Immature natural killer cell (primary cell): ENCODE results near the gene CFAP44. TPM values are rescaled to one million over a fixed set of nuclear protein-coding genes. Genes with fewer than 3 reads are reported as not detected.
"Not testable (repeated sequence)": the region's sequence is repeated elsewhere in the genome, so short reads cannot be mapped to it uniquely, and the experiment has no call there.

ENCODE experiments used
- DNase-seq, 3 donors: peaks; one replicate each; pipeline ENCODE4 v3.0.0; 2022; ENCODE audit warnings: mixed read lengths in 1 of 3
- H3K27ac Mint-ChIP-seq, 6 donors: one replicate each; pipeline ENCODE4 v1.8.0; 2020; ENCODE audit warnings: mixed read lengths in 6 of 6, mild to moderate bottlenecking in 5 of 6, inconsistent platforms in 4 of 6, moderate library complexity in 3 of 6
- H3K27me3 Mint-ChIP-seq, 3 donors: one replicate each; pipeline ENCODE4 v1.8.0; 2020 to 2021; ENCODE audit warnings: low read depth in 3 of 3, mild to moderate bottlenecking in 3 of 3, mixed read lengths in 3 of 3, moderate library complexity in 3 of 3, inconsistent platforms in 1 of 3
- H3K36me3 Mint-ChIP-seq, 3 donors: one replicate each; pipeline ENCODE4 v1.8.0; 2020; ENCODE audit warnings: mixed read lengths in 3 of 3, inconsistent platforms in 2 of 3, mild to moderate bottlenecking in 2 of 3
- H3K4me1 Mint-ChIP-seq, 2 donors: one replicate each; pipeline ENCODE4 v1.8.0; 2020; ENCODE audit warnings: inconsistent platforms in 2 of 2, mild to moderate bottlenecking in 2 of 2, mixed read lengths in 2 of 2, moderate library complexity in 1 of 2
- H3K4me3 Mint-ChIP-seq, 5 donors: one replicate each; pipeline ENCODE4 v1.8.0; 2020; ENCODE audit warnings: mild to moderate bottlenecking in 5 of 5, mixed read lengths in 5 of 5, inconsistent platforms in 3 of 5, moderate library complexity in 3 of 5
- H3K9me3 Mint-ChIP-seq, 6 donors: one replicate each; pipeline ENCODE4 v1.8.0; 2020; ENCODE audit warnings: mild to moderate bottlenecking in 6 of 6, mixed read lengths in 6 of 6, inconsistent platforms in 4 of 6, moderate library complexity in 3 of 6
- polyA plus RNA-seq, 3 donors: library from polyadenylated mRNA; unstranded; fragments of 300-500 nt; fragmentation: Illumina TruSeq; gene quantifications; one replicate each; pipeline ENCODE4 v1.2.3, GENCODE V29; 2021

The CFAP44 gene, protein sequence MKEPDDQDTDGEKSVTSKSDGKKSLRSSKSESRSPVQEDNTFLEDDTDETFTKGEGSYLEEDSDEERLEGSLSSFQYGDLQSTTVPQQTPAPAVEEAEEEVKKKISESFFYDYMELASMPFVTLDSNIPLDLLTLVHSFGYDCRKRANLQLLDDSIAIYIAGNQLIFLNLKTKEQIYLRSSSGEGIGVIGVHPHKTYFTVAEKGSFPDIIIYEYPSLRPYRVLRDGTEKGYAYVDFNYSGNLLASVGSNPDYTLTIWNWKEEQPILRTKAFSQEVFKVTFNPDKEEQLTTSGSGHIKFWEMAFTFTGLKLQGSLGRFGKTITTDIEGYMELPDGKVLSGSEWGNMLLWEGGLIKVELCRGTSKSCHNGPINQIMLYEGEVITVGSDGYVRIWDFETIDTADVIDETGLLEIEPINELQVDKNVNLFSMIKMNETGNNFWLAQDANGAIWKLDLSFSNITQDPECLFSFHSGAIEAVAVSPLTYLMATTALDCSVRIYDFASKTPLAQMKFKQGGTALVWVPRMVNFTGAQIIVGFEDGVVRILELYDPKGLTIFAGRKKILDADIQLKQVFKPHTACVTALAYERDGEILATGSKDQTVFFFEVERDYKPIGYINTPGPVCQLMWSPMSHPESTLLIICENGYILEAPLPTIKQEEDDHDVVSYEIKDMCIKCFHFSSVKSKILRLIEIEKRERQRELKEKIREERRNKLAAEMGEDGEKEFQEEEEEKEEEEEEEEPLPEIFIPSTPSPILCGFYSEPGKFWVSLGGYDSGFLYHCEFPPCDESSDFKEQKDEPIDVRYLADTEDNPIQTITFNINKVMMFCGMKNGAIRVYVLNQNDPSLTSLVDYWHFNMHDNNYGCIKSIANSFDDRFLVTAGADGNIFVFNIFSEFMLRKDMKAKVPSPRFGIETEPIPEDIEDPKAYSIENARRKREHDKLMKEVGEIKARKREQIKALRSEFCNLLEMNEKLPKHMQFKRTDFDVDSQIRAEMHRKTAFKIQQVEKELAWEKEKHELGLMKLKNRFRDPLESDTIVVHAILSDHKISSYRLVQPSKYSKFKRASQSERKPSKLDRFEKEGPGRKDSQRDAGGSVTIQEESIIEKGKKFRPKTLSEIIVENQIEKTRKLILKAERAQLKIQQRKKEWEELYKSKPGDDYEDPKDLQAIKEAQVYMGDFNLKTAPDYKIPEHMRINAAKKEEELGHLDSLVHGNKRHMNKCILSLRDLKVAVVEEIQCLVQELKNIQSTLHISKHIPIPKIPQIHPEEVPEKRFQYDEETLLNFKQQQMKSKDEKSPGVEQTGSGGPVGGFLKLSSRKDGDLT (N-terminal part only)
- under 1 TPM in 2 of 3 donors, not detected in 1; 0.22 to 0.34 TPM for polyA plus RNA-seq

DNA sequence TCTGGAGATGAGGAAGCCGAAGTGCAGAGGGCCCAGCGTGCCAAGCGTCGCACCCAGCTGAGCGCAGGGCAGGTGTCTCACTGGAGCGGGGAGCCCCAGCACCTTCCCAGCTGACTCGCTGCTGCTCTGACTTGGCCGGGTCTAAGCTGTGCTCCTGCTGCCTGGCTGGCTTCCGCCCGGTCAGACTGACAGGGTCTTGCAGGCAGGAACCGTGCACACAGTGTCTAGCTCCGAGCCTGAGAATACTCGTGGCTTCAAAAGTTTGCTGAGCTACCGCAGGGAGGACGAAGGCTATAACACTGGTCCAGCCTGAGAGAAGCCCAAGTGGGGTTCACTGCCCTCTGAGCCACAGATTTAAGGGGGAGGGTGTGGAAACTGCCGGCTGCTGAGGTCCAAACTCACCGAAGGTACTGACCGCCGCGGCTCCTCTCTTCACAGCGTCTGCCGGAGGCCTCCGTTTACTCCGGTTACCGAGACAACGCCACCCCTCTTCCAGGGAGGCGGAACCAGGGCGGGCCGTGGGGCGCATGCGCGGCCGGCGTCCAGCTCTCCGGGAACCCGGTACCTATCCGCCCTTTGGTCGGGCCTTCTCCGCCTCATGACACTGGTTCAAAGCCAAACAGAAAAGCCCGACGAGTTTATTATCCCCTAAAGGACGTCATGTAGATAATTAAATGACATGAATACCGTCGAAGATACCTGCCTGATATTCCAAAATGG lies at the start of gene CFAP44:
TSS of gene CFAP44 (minus strand) at position 443 of the 720 bp plus-strand sequence. CDS start 7,829 bp downstream, outside the sequence.
- H3K36me3 Mint-ChIP-seq: peaks cover 5 to 15% (median 5%) of the 10 kb centered on the region in 3 donors
- H3K9me3 Mint-ChIP-seq: no peaks in the 10 kb centered on the region
- peak; percentile 73 to 80 (median 77) for DNase-seq
- H3K27ac Mint-ChIP-seq: peak within 1 kb of the TSS in 3 of 6 donors; percentile 5 to 78 (median 61)
- peak within 1 kb of the TSS; percentile 65 to 79 (median 75) for H3K4me3 Mint-ChIP-seq
- peaks cover 0 to 13% of the 10 kb centered on the region in 2 donors for H3K4me1 Mint-ChIP-seq
- peaks cover 0 to 3% (median 0%) of the 10 kb centered on the region in 3 donors for H3K27me3 Mint-ChIP-seq

DNA sequence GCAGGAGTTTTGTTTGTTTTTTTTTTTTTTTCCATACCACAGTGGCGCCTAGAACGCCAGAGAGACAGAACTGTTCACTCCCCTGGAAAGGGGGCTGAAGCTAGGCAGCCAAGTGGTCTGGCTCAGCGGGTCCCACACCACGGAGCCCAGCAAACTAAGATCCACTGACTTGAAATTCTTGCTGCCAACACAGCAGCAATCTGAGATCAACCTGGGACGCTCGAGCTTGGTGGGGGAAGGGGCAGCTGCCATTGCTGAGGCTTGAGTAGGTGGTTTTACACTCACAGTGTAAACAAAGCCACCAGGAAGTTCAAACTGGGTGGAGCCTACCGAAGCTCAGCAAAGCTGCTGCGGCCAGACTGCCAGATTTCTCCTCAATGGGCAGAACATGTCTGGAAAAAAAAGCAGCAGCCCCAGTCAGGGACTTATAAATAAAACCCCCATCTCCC lies 43.9 kb upstream of the CFAP44 start:
- H3K4me1 Mint-ChIP-seq: peaks cover 33 to 64% of the 10 kb centered on the region in 2 donors
- peak; percentile 73 to 77 (median 76) for DNase-seq
- peak overlapping the region; percentile 83 to 91 (median 88) for H3K4me3 Mint-ChIP-seq
- H3K27me3 Mint-ChIP-seq: peaks cover 0 to 5% (median 5%) of the 10 kb centered on the region in 3 donors
- H3K27ac Mint-ChIP-seq: peak overlapping the region; percentile 93 to 98 (median 96)
- H3K36me3 Mint-ChIP-seq: peaks cover 0 to 6% (median 0%) of the 10 kb centered on the region in 3 donors
- no peaks in the 10 kb centered on the region for H3K9me3 Mint-ChIP-seq

DNA sequence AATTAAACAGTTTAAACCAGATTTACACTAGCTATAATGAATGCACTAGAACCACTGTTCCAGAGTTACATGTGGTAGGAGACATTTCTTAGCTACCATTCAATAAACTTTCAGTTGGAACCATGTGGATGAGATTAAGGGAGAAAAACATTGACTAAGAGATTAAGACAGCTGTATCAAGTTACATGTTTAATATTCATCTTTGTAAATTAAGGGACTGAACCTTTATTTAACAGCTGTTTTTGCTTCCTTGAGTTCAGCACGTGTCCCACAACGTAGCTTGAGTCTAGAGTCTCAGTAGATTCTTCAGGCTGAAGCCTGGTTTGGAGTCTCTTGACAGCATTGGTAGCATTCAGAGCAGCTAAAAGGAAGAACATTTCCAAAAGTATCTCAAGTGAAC lies 27.2 kb upstream of the CFAP44 start:
- no peak overlapping the region for H3K4me3 Mint-ChIP-seq
- no peaks in the 10 kb centered on the region for H3K4me1 Mint-ChIP-seq

DNA sequence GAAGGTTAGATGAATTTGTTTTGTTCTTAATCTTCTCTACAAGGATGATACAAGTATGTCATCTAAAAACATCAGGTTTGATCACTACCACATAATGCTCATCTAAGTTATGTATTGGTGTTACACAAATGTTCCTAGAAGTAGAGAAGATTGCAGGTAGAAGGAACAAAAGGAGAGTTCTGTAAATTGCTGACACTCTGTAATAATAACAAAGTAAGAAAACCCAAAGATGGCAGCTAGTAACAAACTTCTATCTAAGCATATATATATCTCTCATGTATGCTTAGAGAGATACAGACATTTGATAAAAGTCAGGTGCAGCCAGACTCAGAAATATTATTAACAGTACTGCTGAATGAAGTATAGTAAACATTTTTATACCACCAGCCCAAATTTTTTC lies 20.2 kb upstream of the CFAP44 start:
- H3K4me3 Mint-ChIP-seq: no peak overlapping the region
- no peaks in the 10 kb centered on the region for H3K9me3 Mint-ChIP-seq
- H3K4me1 Mint-ChIP-seq: no peaks in the 10 kb centered on the region
- no peaks in the 10 kb centered on the region for H3K27me3 Mint-ChIP-seq
- H3K27ac Mint-ChIP-seq: no peak overlapping the region
- no peak for DNase-seq
- peaks cover 27 to 50% (median 42%) of the 10 kb centered on the region in 3 donors for H3K36me3 Mint-ChIP-seq

More for the DNA sequence above, 27.2 kb upstream of the CFAP44 start:
- no peak for DNase-seq
- Mint-ChIP-seq H3K36me3 (peaks cover 6 to 22% (median 21%) of the 10 kb centered on the region in 3 donors), H3K27ac (no peak overlapping the region), H3K9me3 (peaks cover 0 to 6% (median 0%) of the 10 kb centered on the region in 6 donors), H3K27me3 (no peaks in the 10 kb centered on the region)

DNA sequence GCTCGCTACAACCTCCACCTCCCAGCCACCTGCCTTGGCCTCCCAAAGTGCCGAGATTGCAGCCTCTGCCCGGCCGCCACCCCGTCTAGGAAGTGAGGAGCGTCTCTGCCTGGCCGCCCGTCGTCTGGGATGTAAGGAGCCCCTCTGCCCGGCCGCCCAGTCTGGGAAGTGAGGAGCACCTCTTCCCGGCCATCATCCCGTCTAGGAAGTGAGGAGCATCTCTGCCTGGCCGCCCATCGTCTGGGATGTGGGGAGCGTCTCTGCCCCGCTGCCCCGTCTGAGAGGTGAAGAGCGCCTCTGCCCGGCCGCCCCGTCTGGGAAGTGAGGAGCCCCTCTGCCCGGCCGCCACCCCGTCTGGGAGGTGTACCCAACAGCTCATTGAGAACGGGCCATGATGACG lies 17.3 kb upstream of the CFAP44 start:
- not testable (repeated sequence) for H3K4me1 Mint-ChIP-seq, H3K4me3 Mint-ChIP-seq, DNase-seq, H3K27ac Mint-ChIP-seq, H3K9me3 Mint-ChIP-seq, H3K27me3 Mint-ChIP-seq
- H3K36me3 Mint-ChIP-seq: peaks cover 28 to 57% (median 47%) of the 10 kb centered on the region in 3 donors

DNA sequence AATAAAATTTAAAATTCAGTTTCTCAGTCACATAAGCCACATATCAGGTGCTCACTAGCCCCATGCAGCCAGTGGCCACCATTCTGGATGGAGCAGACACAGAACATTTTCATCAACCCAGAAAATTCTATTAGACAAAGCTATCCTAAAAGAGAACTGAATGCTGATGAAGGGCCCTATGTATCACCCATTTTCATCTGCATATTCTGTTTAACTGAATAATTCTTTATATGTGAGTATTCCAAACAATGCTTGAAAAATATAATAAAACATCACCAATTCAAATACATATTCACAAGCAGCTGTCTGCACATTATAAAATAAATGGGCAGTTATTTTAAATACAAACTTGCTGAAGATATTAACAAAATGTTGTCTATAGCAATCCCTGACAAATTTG lies 14.2 kb upstream of the CFAP44 start:
- Mint-ChIP-seq H3K36me3 (peaks cover 28 to 42% (median 42%) of the 10 kb centered on the region in 3 donors), H3K4me1 (no peaks in the 10 kb centered on the region)

DNA sequence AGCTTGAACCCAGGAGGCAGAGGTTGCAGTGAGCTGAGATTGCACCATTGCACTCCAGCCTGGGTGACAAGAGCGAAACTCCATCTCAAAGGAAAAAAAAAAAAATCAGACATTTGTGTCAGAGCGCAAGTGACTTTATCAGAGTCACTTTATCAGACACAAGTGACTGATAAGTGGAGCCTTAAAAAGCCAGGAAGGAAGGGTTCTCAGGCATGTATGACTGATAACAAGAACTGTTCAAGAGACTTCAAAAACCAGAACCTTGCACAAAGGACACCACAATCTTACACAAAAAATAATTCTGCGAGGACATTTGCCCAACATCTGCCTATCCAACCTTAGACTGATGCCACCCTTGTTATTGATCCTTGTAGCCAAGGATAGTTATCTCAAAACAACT lies 13.3 kb upstream of the CFAP44 start:
- no peak for DNase-seq
- Mint-ChIP-seq H3K27me3 (no peaks in the 10 kb centered on the region), H3K4me3 (no peak overlapping the region), H3K27ac (no peak overlapping the region), H3K4me1 (no peaks in the 10 kb centered on the region), H3K36me3 (peaks cover 22 to 35% (median 35%) of the 10 kb centered on the region in 3 donors), H3K9me3 (no peaks in the 10 kb centered on the region)

More for the DNA sequence above, 14.2 kb upstream of the CFAP44 start:
- DNase-seq: no peak
- Mint-ChIP-seq H3K9me3 (no peaks in the 10 kb centered on the region), H3K27me3 (no peaks in the 10 kb centered on the region), H3K4me3 (no peak overlapping the region), H3K27ac (no peak overlapping the region)

DNA sequence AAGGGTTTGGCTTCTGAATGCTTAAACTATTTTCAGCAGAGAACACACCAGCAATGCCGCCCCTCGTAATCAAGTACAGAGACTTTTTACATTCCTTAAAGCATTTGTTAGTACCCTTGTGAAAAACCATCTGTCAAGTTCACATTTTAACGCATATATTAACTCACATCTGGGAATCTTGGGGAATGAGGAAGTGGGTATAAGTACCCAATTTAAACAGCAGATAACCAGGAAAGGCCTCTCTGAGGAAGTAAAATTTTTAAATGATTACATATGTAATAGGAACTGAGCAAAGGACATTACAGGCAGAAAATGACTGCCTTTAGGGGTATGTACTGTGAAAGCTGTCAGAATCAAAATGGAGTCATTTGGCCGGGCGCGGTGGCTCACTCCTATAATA lies 12.8 kb upstream of the CFAP44 start:
- DNase-seq: no peak
- Mint-ChIP-seq H3K27ac (no peak overlapping the region), H3K27me3 (no peaks in the 10 kb centered on the region), H3K4me1 (no peaks in the 10 kb centered on the region), H3K9me3 (no peaks in the 10 kb centered on the region), H3K36me3 (peaks cover 22 to 31% (median 31%) of the 10 kb centered on the region in 3 donors), H3K4me3 (no peak overlapping the region)

DNA sequence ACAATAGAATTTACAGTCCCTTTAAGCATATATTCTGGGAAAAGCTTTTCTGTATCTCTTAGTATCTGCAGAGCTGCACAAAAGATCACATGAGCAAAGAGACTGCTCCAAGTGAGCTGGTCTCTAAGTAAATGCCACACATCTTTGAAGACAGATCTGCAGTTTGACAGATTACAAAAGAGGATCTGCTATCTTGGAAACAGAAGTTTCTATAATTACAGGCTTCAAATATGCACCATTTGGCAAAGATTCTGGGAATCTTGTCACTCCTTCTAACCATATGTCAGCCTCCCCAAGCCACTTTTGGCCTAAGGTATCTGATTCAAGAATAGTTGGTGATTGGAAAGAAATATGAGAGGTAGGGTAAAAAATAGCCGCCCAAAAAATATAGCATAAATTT lies 9.6 kb upstream of the CFAP44 start:
- H3K4me1 Mint-ChIP-seq: no peaks in the 10 kb centered on the region
- no peak overlapping the region for H3K27ac Mint-ChIP-seq
- peaks cover 21 to 39% (median 29%) of the 10 kb centered on the region in 3 donors for H3K36me3 Mint-ChIP-seq
- H3K27me3 Mint-ChIP-seq: no peaks in the 10 kb centered on the region
- DNase-seq: no peak
- H3K4me3 Mint-ChIP-seq: no peak overlapping the region
- H3K9me3 Mint-ChIP-seq: no peaks in the 10 kb centered on the region

DNA sequence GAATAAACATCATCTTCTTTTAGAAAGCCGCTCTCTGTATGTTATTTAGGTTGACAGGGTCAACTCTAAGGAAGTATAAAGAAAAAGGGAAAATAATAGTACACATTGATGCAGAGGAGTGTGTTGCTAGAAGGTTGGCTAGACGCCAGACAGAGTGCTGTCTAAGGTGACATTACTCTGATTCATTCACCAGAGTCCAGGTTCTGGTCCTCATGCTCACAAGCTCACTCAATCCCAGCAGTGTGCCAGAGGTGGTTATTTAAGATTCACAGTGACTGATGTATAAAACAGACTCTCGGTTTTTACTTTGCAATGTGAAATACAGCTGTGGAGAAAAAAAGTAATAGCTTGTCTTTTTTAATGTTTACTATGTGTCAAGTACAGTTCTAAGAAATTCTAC lies 1.7 kb downstream of the CFAP44 start:
- Mint-ChIP-seq H3K27me3 (peaks cover 0 to 3% (median 2%) of the 10 kb centered on the region in 3 donors), H3K9me3 (no peaks in the 10 kb centered on the region), H3K4me1 (peaks cover 0 to 13% of the 10 kb centered on the region in 2 donors), H3K36me3 (peaks cover 5 to 8% (median 5%) of the 10 kb centered on the region in 3 donors), H3K4me3 (no peak overlapping the region), H3K27ac (no peak overlapping the region)
- DNase-seq: no peak

DNA sequence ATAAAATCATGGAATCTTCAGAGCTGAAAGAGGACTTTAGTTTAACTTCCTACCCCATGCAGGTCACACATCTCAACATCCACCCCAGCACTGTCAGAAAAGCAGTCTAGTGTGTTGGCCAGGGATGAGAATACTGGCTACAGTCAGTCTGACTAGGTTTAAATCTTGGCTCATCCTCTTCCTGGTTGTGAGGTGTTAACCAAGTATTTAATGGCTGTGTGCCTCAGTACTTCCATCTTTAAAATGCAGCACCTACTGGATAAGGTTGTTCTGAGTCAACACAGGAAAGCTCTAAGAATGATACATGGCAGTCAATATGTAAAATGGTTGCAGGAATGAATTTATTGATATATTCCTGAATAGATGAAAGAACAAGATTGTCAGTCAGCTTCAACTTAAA lies 3.1 kb downstream of the CFAP44 start:
- DNase-seq: no peak
- peaks cover 0 to 3% (median 2%) of the 10 kb centered on the region in 3 donors for H3K27me3 Mint-ChIP-seq
- H3K4me1 Mint-ChIP-seq: peaks cover 0 to 13% of the 10 kb centered on the region in 2 donors
- peaks cover 5 to 9% (median 5%) of the 10 kb centered on the region in 3 donors for H3K36me3 Mint-ChIP-seq
- H3K9me3 Mint-ChIP-seq: no peaks in the 10 kb centered on the region
- no peak overlapping the region for H3K4me3 Mint-ChIP-seq
- no peak overlapping the region for H3K27ac Mint-ChIP-seq

DNA sequence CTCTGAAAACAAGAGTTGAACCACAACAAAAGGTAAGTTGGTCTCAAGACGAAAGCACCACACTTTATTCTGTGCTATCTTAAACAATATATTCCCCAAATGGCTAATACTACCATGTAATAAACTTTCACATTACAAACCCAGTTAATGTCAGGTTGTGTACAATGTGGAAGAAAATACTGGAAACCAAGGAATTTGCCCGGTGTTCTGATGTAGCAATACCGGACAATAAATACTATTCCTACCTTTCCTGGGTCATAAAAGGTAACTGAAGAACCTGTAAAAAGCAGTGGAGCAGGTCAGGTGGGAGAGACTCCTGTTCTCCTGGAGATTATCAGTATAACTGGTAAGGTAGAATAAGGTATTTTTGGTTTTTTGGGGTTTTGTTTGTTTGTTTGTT lies 3.9 kb downstream of the CFAP44 start:
- Mint-ChIP-seq H3K27me3 (peaks cover 0 to 3% (median 2%) of the 10 kb centered on the region in 3 donors), H3K9me3 (no peaks in the 10 kb centered on the region), H3K4me3 (no peak overlapping the region), H3K36me3 (peaks cover 5 to 9% (median 7%) of the 10 kb centered on the region in 3 donors), H3K27ac (no peak overlapping the region), H3K4me1 (peaks cover 0 to 13% of the 10 kb centered on the region in 2 donors)
- DNase-seq: no peak
